ENCODE results near the gene HEATR3.

- no peak for TF ChIP-seq POLR2A (IDR thresholded peaks at IDR 0.05)
- no peak for TF ChIP-seq CTCF (IDR thresholded peaks at IDR 0.05)
Observed at GRCh38 chr16:50121278-50121677, 55.5 kb downstream of the HEATR3 start.

Measured in heart left ventricle (tissue), 13 donors.